Peyer's patch (tissue), 4 donors: ENCODE data around the gene ZNF646.

Experiments used
- CTCF ChIP-seq, 6 experiments: fragments of 450-650 bp in 4 of 6; fragments of 200-600 bp in 2 of 6; sonication (generic) in 1 of 6; IDR thresholded peaks; one replicate each; pipeline ENCODE4 v1.5.1; 2017 to 2019; ENCODE audit warnings: antibody characterized with exemption in 6 of 6, mild to moderate bottlenecking in 3 of 6, moderate library complexity in 1 of 6
- POLR2A ChIP-seq, 2 donors: fragments of 450-650 bp; IDR thresholded peaks; one replicate each; pipeline ENCODE4 v1.5.1; 2017; ENCODE audit warnings: antibody characterized with exemption in 2 of 2, mild to moderate bottlenecking in 2 of 2, moderate library complexity in 2 of 2

DNA sequence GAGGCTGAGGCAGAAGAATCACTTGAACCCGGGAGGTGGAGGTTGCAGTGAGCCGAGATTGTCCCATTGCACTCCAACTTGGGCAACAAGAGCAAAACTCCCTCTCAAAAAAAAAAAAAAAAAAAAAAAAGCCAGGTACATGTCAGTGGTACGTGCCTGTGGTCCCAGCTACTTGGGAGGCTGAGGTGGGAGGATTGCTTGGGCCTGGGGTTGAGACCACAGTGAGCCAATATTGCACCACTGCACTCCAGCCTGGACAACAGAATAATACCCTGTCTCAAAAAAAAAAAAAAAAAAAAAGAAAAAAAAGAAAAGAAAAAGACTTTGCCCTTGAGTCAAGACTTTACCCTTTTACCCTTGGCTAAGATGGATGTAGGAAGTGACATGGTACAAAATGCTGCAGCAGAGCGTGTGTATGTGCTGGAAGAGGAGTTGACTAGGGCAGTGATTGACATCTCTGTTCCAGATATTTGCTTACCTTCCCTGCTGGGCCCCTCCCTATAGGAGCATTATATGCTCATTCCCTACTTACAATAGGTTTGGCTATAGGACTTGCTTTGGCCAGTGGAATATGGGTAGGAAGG is 30.2 kb upstream of the ZNF646 start:
- TF ChIP-seq CTCF (IDR thresholded peaks at IDR 0.05), result no peak
- TF ChIP-seq POLR2A (IDR thresholded peaks at IDR 0.05), result no peak
